HG03196 (cell line): ENCODE results near the gene MUC4.

Experiments used
- ATAC-seq: cut with Tn5 transposase; IDR thresholded peaks from one replicate; pipeline ENCODE4 v1.9.1; 2021; ENCODE audit not compliant: unreplicated experiment

MUC4 gene

DNA sequence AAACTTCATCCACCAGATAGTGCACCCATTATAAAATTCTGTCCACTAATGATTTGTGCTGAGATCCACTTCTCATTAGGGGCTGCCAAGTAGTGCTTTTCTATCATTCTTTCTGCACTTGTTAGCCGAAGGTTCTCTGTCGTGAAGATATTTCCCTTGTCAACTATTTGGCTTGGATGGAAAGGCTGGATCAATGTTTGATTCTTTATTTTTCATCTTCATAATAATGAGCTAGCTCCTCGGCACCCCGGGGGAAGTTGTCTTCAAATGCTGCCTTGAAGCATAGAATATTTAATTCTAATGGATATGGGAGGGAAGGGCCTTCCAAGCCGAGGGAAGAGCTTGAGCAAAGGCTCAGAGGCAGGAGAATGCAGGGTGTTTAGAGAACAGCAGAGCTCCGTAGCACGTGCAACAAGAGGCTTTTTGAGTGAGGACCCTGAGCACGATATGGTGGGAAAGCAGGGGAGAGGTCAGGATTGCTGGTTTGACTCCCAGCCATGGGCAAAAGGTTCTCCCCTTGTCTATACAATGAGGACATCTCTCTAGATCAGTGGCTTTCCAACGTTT, 107.2 kb downstream of the MUC4 start:
- ATAC-seq, result no peak

DNA sequence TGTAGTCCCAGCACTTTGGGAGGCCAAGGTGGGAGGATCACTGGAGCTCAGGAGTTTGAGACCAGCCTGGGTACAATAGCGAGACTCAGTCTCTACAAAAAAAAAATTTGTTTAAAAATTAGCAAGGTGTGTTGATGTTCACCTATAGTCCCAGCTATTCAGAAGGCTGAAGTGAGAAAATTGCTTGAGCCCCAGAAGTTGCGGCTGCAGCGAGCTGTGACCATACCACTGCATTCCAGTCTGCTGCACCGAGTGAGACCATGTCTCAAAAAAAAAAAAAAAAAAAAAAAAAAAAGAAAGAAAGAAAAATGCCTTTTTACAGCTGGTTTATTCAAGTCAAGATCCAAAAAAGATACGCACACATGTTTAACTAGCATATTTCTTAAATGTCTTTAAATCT, 108.0 kb downstream of the MUC4 start:
- ATAC-seq, result no peak

DNA sequence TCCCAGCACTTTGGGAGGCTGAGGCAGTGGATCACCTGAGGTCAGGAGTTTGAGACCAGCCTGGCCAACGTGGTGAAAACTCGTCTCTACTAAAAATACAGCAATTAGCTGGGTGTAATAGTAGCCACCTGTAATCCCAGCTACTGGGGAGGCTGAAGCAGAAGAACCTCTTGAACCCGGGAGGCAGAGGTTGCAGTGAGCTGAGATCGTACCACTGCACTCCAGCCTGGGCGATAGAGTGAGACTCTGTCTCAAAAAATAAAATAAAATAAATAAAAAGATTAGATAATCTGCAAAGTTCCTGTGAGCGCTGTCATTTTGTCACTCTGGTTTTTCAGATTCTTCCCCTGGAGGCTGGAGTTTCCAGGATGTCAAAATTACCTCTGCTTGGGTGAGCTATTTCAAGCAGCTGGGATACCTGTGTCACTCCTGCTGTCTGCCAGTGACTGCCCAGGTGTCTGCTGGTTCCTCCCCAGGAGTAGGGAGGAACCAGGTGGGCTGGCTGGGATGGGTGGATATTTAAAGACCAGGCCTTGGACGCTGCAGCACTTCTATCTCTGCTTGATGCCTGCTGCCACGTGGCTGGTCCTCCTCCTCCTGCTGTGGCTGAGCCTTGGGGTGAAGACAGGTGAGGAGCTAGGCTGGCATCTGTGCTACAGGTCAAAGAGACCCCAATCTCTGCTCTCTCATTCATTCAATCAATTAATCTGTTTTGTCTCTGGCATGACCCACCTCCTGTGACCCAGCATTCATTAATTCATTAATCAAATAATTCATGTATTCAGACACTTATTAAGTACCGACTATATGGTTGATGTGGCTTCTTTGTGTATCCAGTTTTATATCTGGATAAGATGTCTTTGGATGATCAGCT, 110.5 kb downstream of the MUC4 start:
- ATAC-seq, result no peak

DNA sequence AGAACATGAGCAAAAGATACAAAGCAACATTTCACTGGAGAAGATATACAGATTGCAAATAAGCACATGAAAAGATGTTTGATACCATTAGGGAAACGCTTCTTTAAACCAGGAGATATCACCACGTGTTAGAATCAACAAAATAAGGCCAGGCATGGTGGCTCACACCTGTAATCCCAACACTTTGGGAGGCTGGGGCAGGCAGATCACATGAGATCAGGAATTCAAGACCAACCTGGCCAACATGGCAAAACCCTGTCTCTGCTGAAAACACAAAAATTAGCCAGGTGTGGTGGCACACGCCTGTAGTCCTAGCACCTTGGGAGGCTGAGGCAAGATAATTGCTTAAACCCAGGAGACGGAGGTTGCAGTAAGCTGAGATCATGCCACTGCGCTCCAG, 111.4 kb downstream of the MUC4 start:
- no peak for ATAC-seq

DNA sequence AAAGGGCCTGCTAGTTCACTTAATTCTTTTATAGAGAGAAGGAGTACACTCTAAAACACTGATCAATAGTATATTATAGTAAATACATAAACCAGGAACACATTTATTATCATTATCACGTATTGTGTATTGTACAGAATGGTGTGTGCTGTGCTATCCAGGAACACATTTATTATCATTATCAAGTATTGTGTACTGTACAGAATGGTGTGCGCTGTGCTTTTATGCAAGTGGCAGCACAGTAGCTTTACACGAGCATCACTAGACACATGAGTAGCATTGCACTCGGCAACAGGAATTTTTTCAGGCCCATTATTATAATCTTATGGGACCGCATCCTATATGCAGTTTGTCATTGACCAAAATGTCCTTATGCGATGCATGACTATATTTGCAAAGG, 111.9 kb downstream of the MUC4 start:
- no peak for ATAC-seq

DNA sequence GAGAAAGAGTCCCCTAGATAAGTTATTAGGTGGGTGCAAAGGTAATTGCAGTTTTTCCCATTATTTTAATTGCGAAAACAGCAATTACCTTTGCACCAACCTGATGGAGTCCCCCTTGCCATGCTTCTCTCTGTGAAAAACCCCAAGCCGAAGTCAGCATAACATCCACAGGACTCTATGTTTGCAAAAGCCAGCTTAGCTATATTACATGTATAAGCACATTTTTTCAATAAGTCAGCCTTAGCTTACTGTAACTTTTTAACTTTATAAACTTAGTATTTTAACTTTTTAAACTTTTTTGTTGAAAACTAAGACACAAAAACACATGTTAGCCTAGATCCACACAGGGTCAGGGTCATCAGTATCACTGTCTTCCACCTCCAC, 112.3 kb downstream of the MUC4 start:
- ATAC-seq, result no peak

DNA sequence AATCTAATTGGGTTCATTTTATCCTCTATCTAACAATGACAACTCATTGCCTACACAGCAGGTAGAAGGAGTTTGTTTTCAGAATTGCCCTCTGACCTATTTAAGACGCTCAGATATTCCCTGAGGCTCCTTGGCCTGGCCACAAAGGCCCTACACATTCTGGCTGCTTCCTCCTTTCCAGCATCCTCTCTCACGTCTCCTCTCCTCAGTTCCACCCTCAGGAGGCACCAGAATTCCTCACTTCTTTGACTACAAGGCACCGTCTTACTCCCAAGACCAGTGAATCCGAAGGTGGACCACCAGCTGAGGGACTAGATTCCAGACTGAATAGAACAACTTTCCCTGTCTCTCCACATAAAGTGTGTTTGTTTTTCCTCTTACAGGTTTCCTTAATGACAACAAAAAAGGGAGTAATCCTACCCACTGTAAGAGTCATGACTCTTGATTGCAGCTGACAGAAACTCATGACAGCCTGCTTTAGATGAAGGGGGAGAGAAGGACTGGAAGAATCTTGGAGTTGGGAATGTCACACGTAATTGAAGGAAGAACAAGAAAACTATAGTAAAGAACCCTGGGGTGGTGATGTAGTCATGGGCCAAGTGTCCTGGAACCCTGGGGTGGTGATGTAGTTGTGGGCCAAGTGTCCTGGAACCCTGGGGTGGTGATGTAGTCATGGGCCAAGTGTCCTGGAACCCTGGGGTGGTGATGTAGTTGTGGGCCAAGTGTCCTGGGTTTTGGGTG, 112.9 kb downstream of the MUC4 start:
- ATAC-seq, result no peak

DNA sequence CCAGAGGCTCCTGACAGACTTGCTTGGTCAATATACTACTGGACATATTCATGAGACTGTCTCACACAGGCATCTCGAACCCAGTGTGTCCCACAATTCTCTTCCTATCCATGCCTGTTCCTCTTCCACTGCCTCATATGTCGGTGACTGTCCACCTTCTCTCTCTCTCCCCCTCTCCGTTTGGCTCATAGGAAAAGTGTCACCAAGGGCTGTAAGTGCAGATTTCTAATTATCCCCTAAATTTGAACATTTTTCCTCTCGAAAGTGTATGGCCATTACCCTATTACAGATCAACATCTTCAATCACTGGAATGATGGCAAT, 113.4 kb downstream of the MUC4 start:
- no peak for ATAC-seq

DNA sequence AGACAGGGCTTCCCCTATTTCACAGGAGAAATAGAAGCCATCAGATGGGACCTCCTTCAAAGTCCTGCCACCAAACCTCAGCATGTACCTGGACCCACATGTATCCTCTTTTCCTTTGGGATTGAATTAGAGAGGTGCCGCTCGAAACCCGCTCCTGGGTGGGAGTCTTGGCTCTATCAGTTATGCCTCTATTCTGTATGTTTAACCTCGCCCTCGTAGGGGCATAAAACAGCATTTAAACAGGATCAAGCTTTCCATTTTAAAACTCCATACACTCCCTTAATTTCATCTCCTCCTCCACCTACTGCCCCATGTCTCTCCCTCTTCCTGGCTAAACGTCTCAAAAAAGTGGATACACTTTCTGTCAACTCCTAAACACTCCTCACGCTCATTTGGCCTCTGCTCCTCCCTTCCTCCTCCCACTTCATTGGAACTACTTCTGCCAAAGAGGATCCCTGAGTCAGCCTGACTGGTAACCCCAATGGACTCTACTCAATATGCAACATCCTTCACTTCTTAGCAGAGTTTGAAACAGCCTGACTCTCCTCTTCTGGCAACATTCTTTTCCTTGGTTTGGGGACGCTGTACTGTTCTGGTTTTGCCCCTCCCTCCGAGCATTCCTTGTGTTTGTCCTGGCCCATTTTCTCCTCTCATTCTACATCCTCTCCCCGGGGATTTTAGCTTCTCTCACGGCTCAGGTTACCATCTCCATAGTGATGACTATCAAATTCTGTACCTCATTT, 114.0 kb downstream of the MUC4 start:
- no peak for ATAC-seq
